ENCODE measurements around the gene NEDD8.

The NEDD8 gene

GRCh38 chr14:24192933-24193332 is 39.2 kb downstream of the NEDD8 start:
- TF ChIP-seq POLR2AphosphoS5 (IDR thresholded peaks at IDR 0.05; ENCODE audit: low read depth, low read length) (no peak), SIN3A (IDR thresholded peaks at IDR 0.05; ENCODE audit: borderline replicate concordance, insufficient read depth, low read length) (no peak), TAF1 (IDR thresholded peaks at IDR 0.05; ENCODE audit: borderline replicate concordance, insufficient read depth, low read length) (no peak), FOXP2 (optimal IDR thresholded peaks at IDR 0.05; ENCODE audit: borderline replicate concordance, extremely low read depth, extremely low read length, insufficient read depth) (no peak), REST (IDR thresholded peaks at IDR 0.05; ENCODE audit: insufficient read depth in 1 of 2, low read depth in 2 of 2, low read length in 2 of 2) (no peak)

GRCh38 chr14:24190416-24190815 is 41.8 kb downstream of the NEDD8 start:
- TF ChIP-seq POLR2AphosphoS5 (IDR thresholded peaks at IDR 0.05; ENCODE audit: low read depth, low read length) (no peak), TAF1 (IDR thresholded peaks at IDR 0.05; ENCODE audit: borderline replicate concordance, insufficient read depth, low read length) (no peak), FOXP2 (optimal IDR thresholded peaks at IDR 0.05; ENCODE audit: borderline replicate concordance, extremely low read depth, extremely low read length, insufficient read depth) (no peak), REST (IDR thresholded peaks at IDR 0.05; ENCODE audit: insufficient read depth in 1 of 2, low read depth in 2 of 2, low read length in 2 of 2) (no peak), SIN3A (IDR thresholded peaks at IDR 0.05; ENCODE audit: borderline replicate concordance, insufficient read depth, low read length) (no peak)

DNA sequence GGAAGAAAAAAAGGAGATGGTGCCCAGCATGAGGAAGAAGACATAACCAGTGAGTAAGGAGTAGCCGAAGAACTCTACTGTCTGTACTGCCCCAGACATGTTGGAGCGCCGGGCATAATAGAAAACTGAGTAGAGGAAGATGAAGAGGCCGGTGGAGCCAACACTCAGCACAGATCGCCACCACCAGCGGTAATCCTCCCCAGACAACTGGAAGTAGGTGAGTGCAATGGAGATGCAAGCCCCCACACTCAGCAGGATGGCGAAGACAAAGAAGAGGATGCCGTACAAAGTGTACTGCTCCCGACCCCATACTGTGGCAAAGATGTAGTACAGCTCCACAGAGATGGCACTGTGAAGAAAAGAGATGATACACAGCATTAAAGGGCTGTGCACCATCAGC is 42.7 kb downstream of the NEDD8 start:
- TF ChIP-seq POLR2AphosphoS5 (IDR thresholded peaks at IDR 0.05; ENCODE audit: low read depth, low read length) (no peak), TAF1 (IDR thresholded peaks at IDR 0.05; ENCODE audit: borderline replicate concordance, insufficient read depth, low read length) (no peak), SIN3A (IDR thresholded peaks at IDR 0.05; ENCODE audit: borderline replicate concordance, insufficient read depth, low read length) (no peak), FOXP2 (optimal IDR thresholded peaks at IDR 0.05; ENCODE audit: borderline replicate concordance, extremely low read depth, extremely low read length, insufficient read depth) (no peak), REST (IDR thresholded peaks at IDR 0.05; ENCODE audit: insufficient read depth in 1 of 2, low read depth in 2 of 2, low read length in 2 of 2) (no peak)

GRCh38 chr14:24189059-24189375 is 43.1 kb downstream of the NEDD8 start:
- no peak for TF ChIP-seq POLR2AphosphoS5 (IDR thresholded peaks at IDR 0.05; ENCODE audit: low read depth, low read length)
- no peak for TF ChIP-seq SIN3A (IDR thresholded peaks at IDR 0.05; ENCODE audit: borderline replicate concordance, insufficient read depth, low read length)

DNA sequence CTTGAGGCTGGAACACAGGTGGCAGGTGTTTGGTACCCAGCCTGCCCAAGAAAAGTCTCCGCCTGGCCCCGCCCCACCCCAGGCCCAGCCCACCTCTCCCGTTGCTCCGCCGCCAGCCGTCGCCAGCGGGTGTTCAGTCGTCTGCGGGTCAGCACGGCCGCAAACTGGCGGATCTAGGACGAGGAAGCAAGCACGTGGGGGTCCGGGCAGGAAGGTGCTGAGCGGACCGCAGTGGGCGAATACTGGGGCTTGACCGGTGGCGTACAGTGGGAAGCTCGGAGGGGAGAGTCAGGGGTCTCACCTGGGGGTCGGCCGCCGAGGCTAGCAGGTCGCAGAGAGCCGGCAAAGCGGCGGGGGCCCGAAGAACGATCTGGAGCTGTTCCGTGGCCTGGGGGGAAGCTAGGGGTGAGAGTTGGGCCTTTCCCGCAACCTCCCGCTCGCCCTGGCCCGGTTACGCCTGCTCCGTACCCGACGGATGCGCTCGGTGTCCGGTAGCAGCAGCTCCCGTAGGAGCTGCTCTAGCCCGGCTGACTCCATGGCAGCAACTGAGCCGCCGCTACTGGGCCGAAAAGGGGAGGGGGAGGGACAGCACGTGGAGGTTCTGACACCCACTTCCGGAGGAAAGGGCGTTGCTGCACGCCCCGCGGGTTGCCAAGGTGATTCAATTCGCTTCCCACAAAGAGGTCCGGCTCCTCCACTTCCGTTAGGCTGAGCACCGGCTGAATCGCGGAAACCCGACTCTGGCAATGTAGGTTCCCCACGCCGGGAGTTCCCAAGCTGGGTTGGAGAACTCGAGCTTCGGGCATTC is 43.7 kb downstream of the NEDD8 start, which contains the start of gene IPO4:
Gene IPO4 (minus strand): TSS at position 566 of the 808 bp plus-strand sequence. CDS start 29 bp downstream, at position 537.
- TF ChIP-seq REST (IDR thresholded peaks at IDR 0.05; ENCODE audit: insufficient read depth in 1 of 2, low read depth in 2 of 2, low read length in 2 of 2) (no peak), FOXP2 (optimal IDR thresholded peaks at IDR 0.05; ENCODE audit: borderline replicate concordance, extremely low read depth, extremely low read length, insufficient read depth) (no peak), TAF1 (IDR thresholded peaks at IDR 0.05; ENCODE audit: borderline replicate concordance, insufficient read depth, low read length) (peak; percentile 78; the same call in 1 of the 2 replicates), SIN3A (IDR thresholded peaks at IDR 0.05; ENCODE audit: borderline replicate concordance, insufficient read depth, low read length) (peak; percentile 98), POLR2AphosphoS5 (IDR thresholded peaks at IDR 0.05; ENCODE audit: low read depth, low read length) (peak; percentile 93)

Measured in PFSK-1 (cell line).